Lower leg skin (tissue), 4 donors: ENCODE measurements around the gene ABL2. TPM values are rescaled to one million over a fixed set of nuclear protein-coding genes. Genes with fewer than 3 reads are reported as not detected.

Experiments used
- DNase-seq, 2 donors: peaks; one replicate each; pipeline ENCODE4 v3.0.0-alpha.2; 2019; ENCODE audit warnings: low spot score in 2 of 2
- H3K4me3 ChIP-seq: fragments of 200-600 bp; sonication (generic); 2 replicates; pipeline ENCODE4 v1.5.1; 2017; ENCODE audit warnings: mild to moderate bottlenecking, low read depth; ENCODE audit not compliant: poor library complexity, severe bottlenecking
- POLR2A ChIP-seq, 2 donors: fragments of 450-650 bp; IDR thresholded peaks; one replicate each; pipeline ENCODE4 v1.6.1; 2016 to 2017; ENCODE audit warnings: antibody characterized with exemption in 2 of 2, mild to moderate bottlenecking in 1 of 2, moderate library complexity in 1 of 2
- WGBS, 2 donors: methylation state at CpG; one replicate each; pipeline ENCODE4 v1.1.5; 2018; 5-methylcytosine and 5-hydroxymethylcytosine counted together
- intact Hi-C: fragments of 100-400 bp; cut with DNase I; formaldehyde crosslinking; loops from one replicate; pipeline ENCODE4 v1.15.0; 2023; ENCODE audit warnings: low total_unique reads
- total RNA-seq, 4 donors: library from RNA; depleted of rRNA; stranded (reverse); fragments of >200 nt; gene quantifications; one replicate each; pipeline ENCODE4 v1.1.0, GENCODE V29; 2016
- TF ChIP-seq, protein P1 (sequence below), 3 donors: fragments of 450-650 bp; IDR thresholded peaks; one replicate each; pipeline ENCODE4 v1.5.1; 2016; ENCODE audit warnings: antibody characterized with exemption in 3 of 3, mild to moderate bottlenecking in 3 of 3, moderate library complexity in 2 of 3

Gene ABL2
- total RNA-seq, 4 donors from 2014 or later: 8.6 to 13.6 (median 11.5) TPM

DNA sequence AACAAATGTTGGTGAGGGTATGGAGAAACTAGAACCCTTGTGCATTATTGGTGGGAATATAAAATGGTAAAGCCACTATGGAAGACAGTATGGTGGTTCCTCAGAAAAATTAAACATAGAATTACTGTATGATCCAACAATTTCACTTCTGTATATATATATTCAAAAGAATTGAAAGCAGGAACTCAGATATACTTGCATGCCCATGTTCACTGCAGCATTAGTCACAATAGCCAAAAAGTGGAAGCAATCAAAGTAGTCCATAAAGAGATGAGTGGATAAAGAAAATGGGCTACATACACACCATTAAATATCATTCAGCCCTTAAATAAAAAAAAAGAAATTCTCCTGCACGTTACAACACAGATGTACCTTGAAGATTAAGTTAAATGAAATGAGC, 34.1 kb downstream of the ABL2 start:
- intact Hi-C loops: no loop called here
- no peak overlapping the region for H3K4me3 ChIP-seq
- WGBS, 2 donors: 82 to 97% methylated on average over 1 of the region's 1 CpG
- TF ChIP-seq, protein P1, sequence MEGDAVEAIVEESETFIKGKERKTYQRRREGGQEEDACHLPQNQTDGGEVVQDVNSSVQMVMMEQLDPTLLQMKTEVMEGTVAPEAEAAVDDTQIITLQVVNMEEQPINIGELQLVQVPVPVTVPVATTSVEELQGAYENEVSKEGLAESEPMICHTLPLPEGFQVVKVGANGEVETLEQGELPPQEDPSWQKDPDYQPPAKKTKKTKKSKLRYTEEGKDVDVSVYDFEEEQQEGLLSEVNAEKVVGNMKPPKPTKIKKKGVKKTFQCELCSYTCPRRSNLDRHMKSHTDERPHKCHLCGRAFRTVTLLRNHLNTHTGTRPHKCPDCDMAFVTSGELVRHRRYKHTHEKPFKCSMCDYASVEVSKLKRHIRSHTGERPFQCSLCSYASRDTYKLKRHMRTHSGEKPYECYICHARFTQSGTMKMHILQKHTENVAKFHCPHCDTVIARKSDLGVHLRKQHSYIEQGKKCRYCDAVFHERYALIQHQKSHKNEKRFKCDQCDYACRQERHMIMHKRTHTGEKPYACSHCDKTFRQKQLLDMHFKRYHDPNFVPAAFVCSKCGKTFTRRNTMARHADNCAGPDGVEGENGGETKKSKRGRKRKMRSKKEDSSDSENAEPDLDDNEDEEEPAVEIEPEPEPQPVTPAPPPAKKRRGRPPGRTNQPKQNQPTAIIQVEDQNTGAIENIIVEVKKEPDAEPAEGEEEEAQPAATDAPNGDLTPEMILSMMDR (IDR thresholded peaks at IDR 0.05): no peak
- no peak for TF ChIP-seq POLR2A (IDR thresholded peaks at IDR 0.05)
- DNase-seq: no peak

DNA sequence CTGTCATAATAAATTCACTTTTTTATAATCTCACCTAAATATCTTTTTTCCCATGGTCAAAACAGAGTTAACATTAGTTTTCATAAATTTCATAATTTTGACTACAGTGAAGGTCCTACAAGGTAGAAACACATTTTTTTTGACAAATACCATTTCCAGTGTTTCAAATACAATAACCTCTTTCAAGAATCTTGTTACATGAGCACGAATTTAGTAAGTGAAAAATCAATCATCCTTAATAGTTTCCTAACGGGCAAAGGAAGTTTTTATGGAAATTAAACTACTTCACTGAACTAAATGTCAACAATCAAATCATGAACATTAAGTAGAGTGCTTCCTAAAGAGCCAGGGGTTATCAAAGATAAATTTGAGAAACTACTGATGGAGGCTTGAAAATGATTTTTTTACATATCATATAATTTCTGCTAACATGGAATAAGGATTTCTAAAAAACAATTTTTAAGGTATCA, 35.4 kb downstream of the ABL2 start:
- intact Hi-C loops: no loop called here
- H3K4me3 ChIP-seq: no peak overlapping the region
- DNase-seq: no peak
- 57 to 69% methylated on average over 2 of the region's 2 CpGs for WGBS, 2 donors
- TF ChIP-seq POLR2A (IDR thresholded peaks at IDR 0.05): no peak
- TF ChIP-seq, protein P1 (IDR thresholded peaks at IDR 0.05): no peak

DNA sequence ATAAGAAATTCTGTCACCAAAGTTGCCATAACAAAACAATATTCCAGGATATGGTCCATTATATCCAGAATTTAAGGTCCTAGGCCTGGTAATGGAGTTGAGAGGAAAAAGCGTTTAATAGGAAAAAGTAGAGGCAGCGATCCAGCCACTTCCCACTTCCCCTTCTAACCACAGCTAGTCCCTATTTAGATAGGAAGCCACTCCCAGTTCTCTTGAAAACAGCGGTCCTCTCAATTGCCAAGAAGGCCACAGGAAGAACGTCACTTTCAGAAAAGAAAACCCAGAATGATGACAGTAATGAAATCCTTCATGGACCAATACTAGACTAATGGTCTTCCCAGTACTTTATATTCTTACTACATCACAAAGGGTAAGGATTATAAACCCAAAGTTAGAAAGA, 38.6 kb downstream of the ABL2 start:
- intact Hi-C loops: no loop called here
- TF ChIP-seq, protein P1 (IDR thresholded peaks at IDR 0.05): no peak
- no peak for TF ChIP-seq POLR2A (IDR thresholded peaks at IDR 0.05)
- WGBS, 2 donors: 64 to 66% methylated on average over 4 of the region's 4 CpGs
- peak in 1 of 2 donors; percentile 40 for DNase-seq
- no peak overlapping the region for H3K4me3 ChIP-seq

DNA sequence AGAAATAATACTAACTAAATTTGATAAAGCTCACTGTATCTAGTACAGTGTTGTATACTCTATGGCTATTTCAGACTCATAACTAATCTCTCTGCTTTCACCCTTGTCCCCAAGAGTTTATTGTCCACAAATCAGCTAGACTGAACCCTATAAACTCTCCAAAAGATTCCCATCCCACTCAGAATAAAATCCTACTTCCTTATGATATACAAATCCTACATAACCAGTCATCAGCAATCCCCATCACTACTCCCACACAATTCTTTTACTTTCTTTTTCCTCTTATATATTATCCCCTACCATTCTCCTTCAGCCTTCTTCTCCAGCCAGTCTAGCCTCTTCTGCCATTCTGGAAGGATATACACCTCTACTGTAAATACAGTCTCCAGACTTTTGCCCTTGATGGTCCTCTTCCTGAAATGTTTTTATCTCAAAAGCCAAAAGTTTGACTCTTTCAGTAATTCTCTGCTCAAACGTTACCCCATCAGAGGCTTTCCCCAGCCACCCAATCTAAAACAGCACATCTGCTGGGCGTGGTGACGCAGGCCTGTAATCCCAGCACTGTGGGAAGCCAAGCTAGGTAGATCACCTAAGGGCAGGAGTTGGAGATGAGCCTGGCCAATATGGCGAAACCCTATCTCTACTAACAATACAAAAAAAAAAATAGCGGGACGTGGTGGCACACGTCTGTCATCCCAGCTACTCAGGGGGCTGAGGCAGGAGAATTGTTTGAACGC, 41.6 kb downstream of the ABL2 start:
- no peak for TF ChIP-seq POLR2A (IDR thresholded peaks at IDR 0.05)
- TF ChIP-seq, protein P1 (IDR thresholded peaks at IDR 0.05): no peak
- DNase-seq: no peak
- no peak overlapping the region for H3K4me3 ChIP-seq
- intact Hi-C loops: no loop called here
- 75 to 82% methylated on average over 8 of the region's 8 CpGs for WGBS, 2 donors

DNA sequence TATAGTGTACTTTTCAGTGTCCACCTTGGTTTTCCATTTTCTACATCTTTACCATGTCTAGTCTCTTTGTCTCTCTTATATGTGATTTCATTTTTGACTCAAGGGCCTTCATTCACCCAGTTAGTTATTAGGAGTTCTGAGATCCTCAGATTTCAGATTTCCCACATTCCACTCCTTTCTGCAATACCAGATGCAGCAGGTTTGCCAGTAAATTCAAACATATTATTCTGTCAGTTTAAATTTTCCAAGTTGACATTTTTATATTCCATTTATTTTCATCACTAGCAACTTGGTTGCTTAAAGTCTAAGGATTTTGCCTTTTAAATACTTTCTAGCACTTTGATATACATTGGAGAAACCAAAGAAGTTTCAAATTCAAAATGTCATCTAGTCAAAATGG, 42.4 kb downstream of the ABL2 start:
- no peak for DNase-seq
- TF ChIP-seq, protein P1 (IDR thresholded peaks at IDR 0.05): no peak
- TF ChIP-seq POLR2A (IDR thresholded peaks at IDR 0.05): no peak
- intact Hi-C loops: no loop called here
- H3K4me3 ChIP-seq: no peak overlapping the region

DNA sequence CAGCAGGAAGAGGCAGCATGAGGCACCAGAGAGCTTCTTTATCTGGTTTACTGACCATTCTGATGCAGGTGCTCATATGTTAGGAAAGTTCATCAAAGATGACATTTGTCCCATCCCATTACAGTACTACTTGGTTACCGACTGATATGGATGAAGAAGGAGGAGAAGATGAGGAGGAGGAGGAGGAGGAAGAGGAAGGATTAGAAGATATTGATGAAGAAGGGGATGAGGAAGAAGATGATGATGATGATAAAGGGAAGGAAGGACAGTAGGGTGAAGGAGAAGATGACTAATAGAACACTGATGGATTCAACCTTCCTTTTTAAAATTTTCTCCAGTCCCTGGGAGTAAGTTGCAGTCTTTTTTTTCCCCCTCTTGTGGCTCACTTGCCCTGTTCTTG, 45.1 kb downstream of the ABL2 start:
- intact Hi-C loops: no loop called here
- H3K4me3 ChIP-seq: no peak overlapping the region
- 87 to 89% methylated on average over 1 of the region's 1 CpG for whole genome bisulfite sequencing, 2 donors
- no peak for DNase-seq
- TF ChIP-seq, protein P1 (IDR thresholded peaks at IDR 0.05): no peak
- TF ChIP-seq POLR2A (IDR thresholded peaks at IDR 0.05): no peak
